ENCODE measurements around the gene GNGT2. TPM values are rescaled to one million over a fixed set of nuclear protein-coding genes. Genes with fewer than 3 reads are reported as not detected.

GNGT2 gene
- total RNA-seq, 2 experiments from 2014 or later = 13.3 to 32.6 TPM

DNA sequence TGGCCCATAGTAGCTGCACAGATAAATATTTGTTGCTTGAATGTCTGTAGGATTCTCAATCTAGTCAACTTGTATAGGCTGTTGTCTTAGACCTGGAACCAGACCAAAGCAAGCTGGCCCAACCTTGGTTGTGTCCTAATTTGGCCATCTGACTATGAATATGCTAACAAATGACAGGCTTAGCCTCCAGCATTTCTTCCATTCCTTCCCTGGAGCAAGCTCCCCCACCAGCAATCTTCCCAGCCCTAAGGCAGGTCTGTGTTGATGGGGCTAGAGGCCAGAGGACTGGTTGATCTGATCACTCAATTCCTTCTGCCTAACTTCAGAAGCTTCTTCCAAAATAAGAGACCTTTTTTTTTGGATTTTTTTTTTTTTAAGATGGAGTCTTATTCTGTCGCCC lies 29.6 kb upstream of the GNGT2 start:
- ChIA-PET POLR2A (interaction anchor here (0.5 kb wide), 1 partner anchor 373 kb away, joined by 3 read pairs; no protein-coding TSS in a partner anchor), CTCF (ENCODE audit: unreplicated experiment) (no interaction called here)
- Histone ChIP-seq H3K27ac (ENCODE audit: low read depth, low read length, poor library complexity, severe bottlenecking) (no peak overlapping the region), H3K4me3 (ENCODE audit: low read depth, low read length, poor library complexity, severe bottlenecking) (no peak overlapping the region), H3K79me2 (ENCODE audit: insufficient read depth, low read depth, low read length) (no peaks in the 10 kb centered on the region), H3K36me3 (ENCODE audit: insufficient read depth, low read length) (no peaks in the 10 kb centered on the region), H3K4me2 (ENCODE audit: low read length) (no peak overlapping the region), H4K20me1 (ENCODE audit: insufficient read depth, low read length) (no peaks in the 10 kb centered on the region), H3K9me2 (ENCODE audit: insufficient read depth, low read length) (no peaks in the 10 kb centered on the region), H2AFZ (ENCODE audit: low read length) (no peak overlapping the region), H3K4me1 (ENCODE audit: insufficient read depth, low read length, poor library complexity, severe bottlenecking) (no peaks in the 10 kb centered on the region), H3K9me3 (ENCODE audit: low read length) (no peaks in the 10 kb centered on the region)
- no peak for DNase-seq (ENCODE audit: low spot score)
- TF ChIP-seq EZH2phosphoT487 (IDR thresholded peaks at IDR 0.05; ENCODE audit: borderline replicate concordance, low read depth, low read length) = no peak
- TF ChIP-seq, protein P1, sequence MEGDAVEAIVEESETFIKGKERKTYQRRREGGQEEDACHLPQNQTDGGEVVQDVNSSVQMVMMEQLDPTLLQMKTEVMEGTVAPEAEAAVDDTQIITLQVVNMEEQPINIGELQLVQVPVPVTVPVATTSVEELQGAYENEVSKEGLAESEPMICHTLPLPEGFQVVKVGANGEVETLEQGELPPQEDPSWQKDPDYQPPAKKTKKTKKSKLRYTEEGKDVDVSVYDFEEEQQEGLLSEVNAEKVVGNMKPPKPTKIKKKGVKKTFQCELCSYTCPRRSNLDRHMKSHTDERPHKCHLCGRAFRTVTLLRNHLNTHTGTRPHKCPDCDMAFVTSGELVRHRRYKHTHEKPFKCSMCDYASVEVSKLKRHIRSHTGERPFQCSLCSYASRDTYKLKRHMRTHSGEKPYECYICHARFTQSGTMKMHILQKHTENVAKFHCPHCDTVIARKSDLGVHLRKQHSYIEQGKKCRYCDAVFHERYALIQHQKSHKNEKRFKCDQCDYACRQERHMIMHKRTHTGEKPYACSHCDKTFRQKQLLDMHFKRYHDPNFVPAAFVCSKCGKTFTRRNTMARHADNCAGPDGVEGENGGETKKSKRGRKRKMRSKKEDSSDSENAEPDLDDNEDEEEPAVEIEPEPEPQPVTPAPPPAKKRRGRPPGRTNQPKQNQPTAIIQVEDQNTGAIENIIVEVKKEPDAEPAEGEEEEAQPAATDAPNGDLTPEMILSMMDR (conservative IDR thresholded peaks at IDR 0.05; ENCODE audit: low read length) = no peak
- no TSS peak for BruUV-seq (replicated peaks)
- intact Hi-C loops (cut with micrococcal nuclease; ENCODE audit: unreplicated experiment) = no loop called here

GRCh38 chr17:49235896-49236295 lies 25.5 kb upstream of the GNGT2 start:
- no peaks in the 10 kb centered on the region for H4K20me1 ChIP-seq (ENCODE audit: insufficient read depth, low read length)
- no peaks in the 10 kb centered on the region for H3K9me3 ChIP-seq (ENCODE audit: low read length)
- no peak for TF ChIP-seq EZH2phosphoT487 (IDR thresholded peaks at IDR 0.05; ENCODE audit: borderline replicate concordance, low read depth, low read length)
- TF ChIP-seq, protein P1 (conservative IDR thresholded peaks at IDR 0.05; ENCODE audit: low read length) = no peak
- H3K4me1 ChIP-seq (ENCODE audit: insufficient read depth, low read length, poor library complexity, severe bottlenecking) = peaks cover 9% of the 10 kb centered on the region
- intact Hi-C loops (cut with micrococcal nuclease; ENCODE audit: unreplicated experiment) = no loop called here
- H2AFZ ChIP-seq (ENCODE audit: low read length) = no peak overlapping the region
- H3K79me2 ChIP-seq (ENCODE audit: insufficient read depth, low read depth, low read length) = no peaks in the 10 kb centered on the region
- ChIA-PET POLR2A (no interaction called here), CTCF (ENCODE audit: unreplicated experiment) (no interaction called here)
- no peak overlapping the region for H3K4me3 ChIP-seq (ENCODE audit: low read depth, low read length, poor library complexity, severe bottlenecking)
- H3K36me3 ChIP-seq (ENCODE audit: insufficient read depth, low read length) = no peaks in the 10 kb centered on the region
- BruUV-seq (replicated peaks) = no TSS peak
- DNase-seq (ENCODE audit: low spot score) = no peak
- no peaks in the 10 kb centered on the region for H3K9me2 ChIP-seq (ENCODE audit: insufficient read depth, low read length)
- no peak overlapping the region for H3K27ac ChIP-seq (ENCODE audit: low read depth, low read length, poor library complexity, severe bottlenecking)
- no peak overlapping the region for H3K4me2 ChIP-seq (ENCODE audit: low read length)

- H3K79me2 ChIP-seq (ENCODE audit: insufficient read depth, low read depth, low read length) = no peaks in the 10 kb centered on the region
- peaks cover 9% of the 10 kb centered on the region for H3K4me1 ChIP-seq (ENCODE audit: insufficient read depth, low read length, poor library complexity, severe bottlenecking)
- H2AFZ ChIP-seq (ENCODE audit: low read length) = no peak overlapping the region
- no peak overlapping the region for H3K4me2 ChIP-seq (ENCODE audit: low read length)
- H3K36me3 ChIP-seq (ENCODE audit: insufficient read depth, low read length) = no peaks in the 10 kb centered on the region
- no peak overlapping the region for H3K27ac ChIP-seq (ENCODE audit: low read depth, low read length, poor library complexity, severe bottlenecking)
- H3K4me3 ChIP-seq (ENCODE audit: low read depth, low read length, poor library complexity, severe bottlenecking) = no peak overlapping the region
- TF ChIP-seq EZH2phosphoT487 (IDR thresholded peaks at IDR 0.05; ENCODE audit: borderline replicate concordance, low read depth, low read length) = no peak
- TF ChIP-seq, protein P1 (conservative IDR thresholded peaks at IDR 0.05; ENCODE audit: low read length) = no peak
- intact Hi-C loops (cut with micrococcal nuclease; ENCODE audit: unreplicated experiment) = loop anchor here (5.0 kb wide), 1 partner anchor 158 kb away; no protein-coding TSS in a partner anchor
- ChIA-PET POLR2A (no interaction called here), CTCF (ENCODE audit: unreplicated experiment) (no interaction called here)
- no peak for DNase-seq (ENCODE audit: low spot score)
- H4K20me1 ChIP-seq (ENCODE audit: insufficient read depth, low read length) = no peaks in the 10 kb centered on the region
- H3K9me2 ChIP-seq (ENCODE audit: insufficient read depth, low read length) = no peaks in the 10 kb centered on the region
- no peaks in the 10 kb centered on the region for H3K9me3 ChIP-seq (ENCODE audit: low read length)
- no TSS peak for BruUV-seq (replicated peaks)
Observed at GRCh38 chr17:49234509-49235080, 24.2 kb upstream of the GNGT2 start.
